H1 (cell line): ENCODE measurements around the gene POLR3A.

Experiments
- ASH2L ChIP-seq: fragments of 200-600, 300-600 bp; sonication (generic); IDR thresholded peaks from one replicate; pipeline ENCODE4 v1.7.1; 2017; ENCODE audit warnings: low read length
- BACH1 ChIP-seq: IDR thresholded peaks from 2 replicates; pipeline ENCODE4 v1.6.1; 2012; ENCODE audit warnings: low read length, improper control_type of control experiment
- CTCF ChIP-seq, 3 experiments: IDR thresholded peaks; 1 replicate in 2 of 3; 2 replicates in 1 of 3; pipeline versions ENCODE4 v1.5.1 to v1.6.1; 2011; ENCODE audit warnings: low read length in 3 of 3, mild to moderate bottlenecking in 3 of 3, inconsistent platforms in 2 of 3, low read depth in 1 of 3, moderate library complexity in 1 of 3; ENCODE audit not compliant: insufficient read depth in 1 of 3; ENCODE audit errors: control extremely low read depth in 1 of 3
- EP300 ChIP-seq, 2 experiments: IDR thresholded peaks; 1 replicate in 1 of 2; 2 replicates in 1 of 2; pipeline ENCODE4 v1.6.1; 2011 to 2012; ENCODE audit warnings: low read depth in 2 of 2, low read length in 2 of 2, mild to moderate bottlenecking in 2 of 2, borderline replicate concordance in 1 of 2, inconsistent platforms in 1 of 2, moderate library complexity in 1 of 2
- EZH2 ChIP-seq: fragments of 200-600 bp; sonication (generic); IDR thresholded peaks from 2 replicates; pipeline ENCODE4 v1.7.1; 2012; ENCODE audit warnings: low read depth, mild to moderate bottlenecking, moderate library complexity, low read length, inconsistent platforms; ENCODE audit not compliant: severe bottlenecking
- JUND ChIP-seq: IDR thresholded peaks from 2 replicates; pipeline ENCODE4 v1.6.1; 2011; ENCODE audit warnings: mild to moderate bottlenecking, improper control_type of control experiment, low read length
- MAFK ChIP-seq: IDR thresholded peaks from 2 replicates; pipeline ENCODE4 v1.6.1; 2012; ENCODE audit warnings: low read depth, mild to moderate bottlenecking, improper control_type of control experiment, low read length
- POLR2A ChIP-seq, 2 experiments: IDR thresholded peaks; 1 replicate in 1 of 2; 2 replicates in 1 of 2; pipeline ENCODE4 v1.6.1; 2011; ENCODE audit warnings: low read depth in 2 of 2, low read length in 2 of 2, mild to moderate bottlenecking in 2 of 2; ENCODE audit errors: control extremely low read depth in 1 of 2
- POLR2AphosphoS5 ChIP-seq: IDR thresholded peaks from 2 replicates; pipeline ENCODE4 v1.6.1; 2011; ENCODE audit warnings: low read depth, low read length
- SP2 ChIP-seq: IDR thresholded peaks from 2 replicates; pipeline ENCODE4 v1.6.1; 2012; ENCODE audit warnings: mild to moderate bottlenecking, low read length, inconsistent platforms
- TAF1 ChIP-seq: IDR thresholded peaks from 2 replicates; pipeline ENCODE4 v1.6.1; 2011; ENCODE audit warnings: mild to moderate bottlenecking, low read depth, low read length
- TF ChIP-seq, protein P1 (sequence below): IDR thresholded peaks from 2 replicates; pipeline ENCODE4 v1.6.1; 2012; ENCODE audit warnings: low read length, inconsistent platforms

- TF ChIP-seq CTCF (IDR thresholded peaks at IDR 0.05; ENCODE audit: control extremely low read depth in 1 of 3, insufficient read depth in 1 of 3, low read depth in 1 of 3, low read length in 3 of 3) (no peak), BACH1 (no peak), EZH2 (no peak), POLR2AphosphoS5 (no peak), EP300 (IDR thresholded peaks at IDR 0.05; ENCODE audit: borderline replicate concordance in 1 of 2, low read depth in 2 of 2, low read length in 2 of 2) (no peak), ASH2L (no peak), JUND (no peak), POLR2A (IDR thresholded peaks at IDR 0.05; ENCODE audit: control extremely low read depth in 1 of 2, low read depth in 2 of 2, low read length in 2 of 2) (no peak), SP2 (no peak), TAF1 (no peak), MAFK (no peak)
- TF ChIP-seq, protein P1, sequence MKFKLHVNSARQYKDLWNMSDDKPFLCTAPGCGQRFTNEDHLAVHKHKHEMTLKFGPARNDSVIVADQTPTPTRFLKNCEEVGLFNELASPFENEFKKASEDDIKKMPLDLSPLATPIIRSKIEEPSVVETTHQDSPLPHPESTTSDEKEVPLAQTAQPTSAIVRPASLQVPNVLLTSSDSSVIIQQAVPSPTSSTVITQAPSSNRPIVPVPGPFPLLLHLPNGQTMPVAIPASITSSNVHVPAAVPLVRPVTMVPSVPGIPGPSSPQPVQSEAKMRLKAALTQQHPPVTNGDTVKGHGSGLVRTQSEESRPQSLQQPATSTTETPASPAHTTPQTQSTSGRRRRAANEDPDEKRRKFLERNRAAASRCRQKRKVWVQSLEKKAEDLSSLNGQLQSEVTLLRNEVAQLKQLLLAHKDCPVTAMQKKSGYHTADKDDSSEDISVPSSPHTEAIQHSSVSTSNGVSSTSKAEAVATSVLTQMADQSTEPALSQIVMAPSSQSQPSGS: no peak
Measured at GRCh38 chr10:78025685-78026364, 3.5 kb downstream of the POLR3A start.
